ENCODE measurements around the gene ZHX3.

ZHX3 gene

DNA sequence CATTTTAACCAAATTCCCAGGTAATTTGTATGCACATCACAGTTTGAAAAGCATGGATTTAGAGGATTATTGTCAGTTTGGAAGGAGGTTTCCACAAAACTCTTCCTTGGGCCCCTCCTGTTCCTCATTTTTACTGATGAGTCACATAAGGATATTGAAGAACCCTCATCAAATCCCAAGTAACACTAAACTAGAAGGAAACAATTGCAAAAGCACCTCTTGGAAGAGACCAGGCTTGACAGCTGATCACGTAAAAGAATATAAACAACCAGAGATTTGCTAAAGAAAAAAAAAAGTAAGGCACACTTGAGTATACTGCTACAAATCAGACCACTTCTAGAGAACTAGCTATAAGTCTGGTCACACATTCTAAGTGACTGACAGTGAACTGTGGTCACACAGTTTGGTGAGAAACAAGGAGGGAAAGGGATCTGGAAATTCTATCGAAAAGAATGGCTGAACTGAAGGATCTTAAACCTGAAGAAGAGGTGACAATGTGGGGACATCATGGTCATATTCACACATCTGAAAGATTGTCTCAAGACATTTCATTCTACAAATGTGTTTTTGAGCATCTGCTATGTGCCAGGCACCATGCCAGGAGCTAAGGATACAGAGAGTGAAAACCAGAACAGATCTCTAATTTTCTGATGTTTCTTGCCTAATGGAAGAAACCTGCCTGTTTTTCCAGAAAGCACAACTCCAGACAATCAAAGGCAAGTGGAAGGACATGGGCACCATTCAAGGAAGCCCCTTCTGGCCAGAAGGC, 24.1 kb downstream of the ZHX3 start:
- no peaks in the 10 kb centered on the region for H3K27me3 ChIP-seq (ENCODE audit: control insufficient read depth in 3 of 3, insufficient read depth in 3 of 3, low read depth in 1 of 3, low read length in 3 of 3)
- H3K79me1 ChIP-seq (ENCODE audit: low read depth, low read length): no peaks in the 10 kb centered on the region
- no peak overlapping the region for H3K27ac ChIP-seq (replicated peaks; ENCODE audit: low read length)
- H3K9ac ChIP-seq (ENCODE audit: low read depth, low read length, poor library complexity): no peak overlapping the region
- no peak overlapping the region for H2AFZ ChIP-seq (ENCODE audit: low read length)
- no peaks in the 10 kb centered on the region for H3K9me3 ChIP-seq (replicated peaks in 1 of 2; ENCODE audit: control insufficient read depth in 2 of 2, insufficient read depth in 1 of 2, low read depth in 1 of 2, low read length in 2 of 2)
- H2BK120ac ChIP-seq (ENCODE audit: low read depth, low read length): no peak overlapping the region
- no peak overlapping the region for H3K23ac ChIP-seq (ENCODE audit: low read depth, low read length, poor library complexity)
- DNase-seq (ENCODE audit: low spot score): no peak
- no peak overlapping the region for H3K4ac ChIP-seq (ENCODE audit: low read length)
- H2BK15ac ChIP-seq (ENCODE audit: low read length): no peak overlapping the region
- no peaks in the 10 kb centered on the region for H3K36me3 ChIP-seq (replicated peaks in 1 of 2; ENCODE audit: control insufficient read depth in 2 of 2, insufficient read depth in 2 of 2, low read length in 2 of 2)
- WGBS, 2 donors (ENCODE audit: extremely low coverage in 2 of 2, insufficient read length in 2 of 2, insufficient replicate concordance in 1 of 2): no CpG with 5 or more reads among the region's 2 CpGs
- H4K8ac ChIP-seq (ENCODE audit: low read depth, low read length): no peak overlapping the region
- no peak overlapping the region for H2AK5ac ChIP-seq (ENCODE audit: low read depth, low read length)
- no peak overlapping the region for H3K4me2 ChIP-seq (ENCODE audit: insufficient read depth, low read length, poor library complexity, severe bottlenecking)
- no peak overlapping the region for H3K4me3 ChIP-seq (ENCODE audit: low read length in 2 of 2)
- no peak overlapping the region for H2BK5ac ChIP-seq (ENCODE audit: low read length)
- peaks cover 0 to 2% of the 10 kb centered on the region in 2 donors for H3K4me1 ChIP-seq (ENCODE audit: control insufficient read depth in 2 of 2, insufficient read depth in 1 of 2, low read depth in 1 of 2, low read length in 2 of 2)
- H2BK12ac ChIP-seq (ENCODE audit: low read length): no peak overlapping the region
- H4K91ac ChIP-seq (ENCODE audit: low read depth, low read length, poor library complexity): no peak overlapping the region
- no peak overlapping the region for H3K14ac ChIP-seq (ENCODE audit: low read length)
- no peak overlapping the region for H3K18ac ChIP-seq (ENCODE audit: low read length)

DNA sequence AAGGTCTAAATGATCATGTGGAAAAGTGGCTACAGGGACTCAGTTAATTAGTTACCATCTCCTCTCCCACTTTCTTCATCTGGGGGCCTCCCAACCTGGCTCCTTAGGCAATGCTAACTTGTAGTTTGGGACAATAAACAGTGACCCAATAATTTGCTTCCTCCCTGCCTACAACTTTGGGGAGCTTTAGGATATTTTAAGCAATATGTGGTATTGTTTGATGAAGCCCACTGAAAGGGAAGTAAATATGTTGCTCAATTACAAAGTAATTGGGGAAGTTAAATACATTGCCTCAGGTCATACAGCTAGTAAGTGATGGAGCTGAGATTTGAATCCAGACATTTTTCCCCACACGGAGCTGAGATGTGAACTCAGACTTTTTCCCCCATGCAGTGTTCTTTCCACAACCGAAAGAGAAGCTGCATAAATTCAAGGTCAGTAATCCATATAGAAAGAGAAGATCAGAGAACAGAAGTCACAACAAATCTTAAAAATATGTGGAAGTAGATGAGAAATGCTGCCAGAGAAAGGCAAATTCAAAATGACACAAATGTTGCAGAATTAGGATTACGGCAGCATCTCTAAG, 26.6 kb downstream of the ZHX3 start:
- no peak overlapping the region for H2AK5ac ChIP-seq (ENCODE audit: low read depth, low read length)

GRCh38 chr20:41287327-41287726, 30.2 kb downstream of the ZHX3 start:
- Histone ChIP-seq H3K27me3 (ENCODE audit: control insufficient read depth in 3 of 3, insufficient read depth in 3 of 3, low read depth in 1 of 3, low read length in 3 of 3) (no peaks in the 10 kb centered on the region), H3K9me3 (replicated peaks in 1 of 2; ENCODE audit: control insufficient read depth in 2 of 2, insufficient read depth in 1 of 2, low read depth in 1 of 2, low read length in 2 of 2) (peaks cover 0 to 5% of the 10 kb centered on the region in 2 donors), H3K14ac (ENCODE audit: low read length) (no peak overlapping the region), H3K23ac (ENCODE audit: low read depth, low read length, poor library complexity) (no peak overlapping the region), H4K8ac (ENCODE audit: low read depth, low read length) (no peak overlapping the region), H2BK12ac (ENCODE audit: low read length) (no peak overlapping the region), H2AFZ (ENCODE audit: low read length) (no peak overlapping the region), H3K18ac (ENCODE audit: low read length) (no peak overlapping the region), H3K79me1 (ENCODE audit: low read depth, low read length) (no peaks in the 10 kb centered on the region), H3K9ac (ENCODE audit: low read depth, low read length, poor library complexity) (no peak overlapping the region), H3K36me3 (replicated peaks in 1 of 2; ENCODE audit: control insufficient read depth in 2 of 2, insufficient read depth in 2 of 2, low read length in 2 of 2) (no peaks in the 10 kb centered on the region), H3K4me1 (ENCODE audit: control insufficient read depth in 2 of 2, insufficient read depth in 1 of 2, low read depth in 1 of 2, low read length in 2 of 2) (no peaks in the 10 kb centered on the region), H3K27ac (replicated peaks; ENCODE audit: low read length) (no peak overlapping the region), H2BK120ac (ENCODE audit: low read depth, low read length) (no peak overlapping the region), H3K4me2 (ENCODE audit: insufficient read depth, low read length, poor library complexity, severe bottlenecking) (no peak overlapping the region), H2AK5ac (ENCODE audit: low read depth, low read length) (no peak overlapping the region), H2BK5ac (ENCODE audit: low read length) (no peak overlapping the region), H4K91ac (ENCODE audit: low read depth, low read length, poor library complexity) (no peak overlapping the region), H3K4me3 (ENCODE audit: low read length in 2 of 2) (no peak overlapping the region), H2BK15ac (ENCODE audit: low read length) (no peak overlapping the region), H3K4ac (ENCODE audit: low read length) (no peak overlapping the region)
- DNase-seq (ENCODE audit: low spot score): no peak
- WGBS, 2 donors (ENCODE audit: extremely low coverage in 2 of 2, insufficient read length in 2 of 2, insufficient replicate concordance in 1 of 2): no CpG with 5 or more reads among the region's 2 CpGs

More for the DNA sequence above, 26.6 kb downstream of the ZHX3 start:
- Histone ChIP-seq H3K18ac (ENCODE audit: low read length) (no peak overlapping the region), H3K4me3 (ENCODE audit: low read length in 2 of 2) (no peak overlapping the region), H3K36me3 (replicated peaks in 1 of 2; ENCODE audit: control insufficient read depth in 2 of 2, insufficient read depth in 2 of 2, low read length in 2 of 2) (no peaks in the 10 kb centered on the region), H2BK15ac (ENCODE audit: low read length) (no peak overlapping the region), H3K79me1 (ENCODE audit: low read depth, low read length) (no peaks in the 10 kb centered on the region), H3K4me2 (ENCODE audit: insufficient read depth, low read length, poor library complexity, severe bottlenecking) (no peak overlapping the region), H2BK120ac (ENCODE audit: low read depth, low read length) (no peak overlapping the region), H3K27ac (replicated peaks; ENCODE audit: low read length) (no peak overlapping the region), H4K8ac (ENCODE audit: low read depth, low read length) (no peak overlapping the region), H3K4me1 (ENCODE audit: control insufficient read depth in 2 of 2, insufficient read depth in 1 of 2, low read depth in 1 of 2, low read length in 2 of 2) (peaks cover 0 to 2% of the 10 kb centered on the region in 2 donors), H4K91ac (ENCODE audit: low read depth, low read length, poor library complexity) (no peak overlapping the region), H2AFZ (ENCODE audit: low read length) (no peak overlapping the region), H3K4ac (ENCODE audit: low read length) (no peak overlapping the region), H3K9me3 (replicated peaks in 1 of 2; ENCODE audit: control insufficient read depth in 2 of 2, insufficient read depth in 1 of 2, low read depth in 1 of 2, low read length in 2 of 2) (peaks cover 0 to 5% of the 10 kb centered on the region in 2 donors), H3K14ac (ENCODE audit: low read length) (no peak overlapping the region), H2BK12ac (ENCODE audit: low read length) (no peak overlapping the region), H3K23ac (ENCODE audit: low read depth, low read length, poor library complexity) (no peak overlapping the region), H3K27me3 (ENCODE audit: control insufficient read depth in 3 of 3, insufficient read depth in 3 of 3, low read depth in 1 of 3, low read length in 3 of 3) (no peaks in the 10 kb centered on the region), H2BK5ac (ENCODE audit: low read length) (no peak overlapping the region), H3K9ac (ENCODE audit: low read depth, low read length, poor library complexity) (no peak overlapping the region)
- DNase-seq (ENCODE audit: low spot score): no peak
- WGBS, 2 donors (ENCODE audit: extremely low coverage in 2 of 2, insufficient read length in 2 of 2, insufficient replicate concordance in 1 of 2): no CpG with 5 or more reads among the region's 3 CpGs

- Histone ChIP-seq H2BK5ac (ENCODE audit: low read length) (no peak overlapping the region), H3K27me3 (ENCODE audit: control insufficient read depth in 3 of 3, insufficient read depth in 3 of 3, low read depth in 1 of 3, low read length in 3 of 3) (no peaks in the 10 kb centered on the region), H2AK5ac (ENCODE audit: low read depth, low read length) (no peak overlapping the region), H3K4me2 (ENCODE audit: insufficient read depth, low read length, poor library complexity, severe bottlenecking) (no peak overlapping the region), H2BK12ac (ENCODE audit: low read length) (no peak overlapping the region), H2BK120ac (ENCODE audit: low read depth, low read length) (no peak overlapping the region), H3K4ac (ENCODE audit: low read length) (no peak overlapping the region), H4K8ac (ENCODE audit: low read depth, low read length) (no peak overlapping the region), H3K14ac (ENCODE audit: low read length) (no peak overlapping the region), H3K27ac (replicated peaks; ENCODE audit: low read length) (no peak overlapping the region), H3K9me3 (replicated peaks in 1 of 2; ENCODE audit: control insufficient read depth in 2 of 2, insufficient read depth in 1 of 2, low read depth in 1 of 2, low read length in 2 of 2) (peaks cover 0 to 5% of the 10 kb centered on the region in 2 donors), H3K18ac (ENCODE audit: low read length) (no peak overlapping the region), H3K79me1 (ENCODE audit: low read depth, low read length) (no peaks in the 10 kb centered on the region), H3K4me1 (ENCODE audit: control insufficient read depth in 2 of 2, insufficient read depth in 1 of 2, low read depth in 1 of 2, low read length in 2 of 2) (no peaks in the 10 kb centered on the region), H3K4me3 (ENCODE audit: low read length in 2 of 2) (no peak overlapping the region), H4K91ac (ENCODE audit: low read depth, low read length, poor library complexity) (no peak overlapping the region), H2BK15ac (ENCODE audit: low read length) (no peak overlapping the region), H2AFZ (ENCODE audit: low read length) (no peak overlapping the region), H3K23ac (ENCODE audit: low read depth, low read length, poor library complexity) (no peak overlapping the region), H3K36me3 (replicated peaks in 1 of 2; ENCODE audit: control insufficient read depth in 2 of 2, insufficient read depth in 2 of 2, low read length in 2 of 2) (no peaks in the 10 kb centered on the region), H3K9ac (ENCODE audit: low read depth, low read length, poor library complexity) (no peak overlapping the region)
- no peak for DNase-seq (ENCODE audit: low spot score)
- no CpG with 5 or more reads among the region's 2 CpGs for WGBS, 2 donors (ENCODE audit: extremely low coverage in 2 of 2, insufficient read length in 2 of 2, insufficient replicate concordance in 1 of 2)
Measured at GRCh38 chr20:41286240-41286851, 31.2 kb downstream of the ZHX3 start.
